Measurements from ENCODE around the gene SNX25. TPM values are rescaled to one million over a fixed set of nuclear protein-coding genes. Genes with fewer than 3 reads are reported as not detected.
A peak's percentile ranks its signal among the peaks of the same experiment; 100 is the strongest.
"Not testable (repeated sequence)": the region's sequence is repeated elsewhere in the genome, so short reads cannot be mapped to it uniquely, and the experiment has no call there.

Gene SNX25
- polyA plus RNA-seq (2014; cell fraction: cytosol; rRNA removed), result 7.5 and 8.8 TPM in 2 replicates
- polyA plus RNA-seq (2014; cell fraction: nucleus; rRNA removed), result 8.7 and 10.4 TPM in 2 replicates

DNA sequence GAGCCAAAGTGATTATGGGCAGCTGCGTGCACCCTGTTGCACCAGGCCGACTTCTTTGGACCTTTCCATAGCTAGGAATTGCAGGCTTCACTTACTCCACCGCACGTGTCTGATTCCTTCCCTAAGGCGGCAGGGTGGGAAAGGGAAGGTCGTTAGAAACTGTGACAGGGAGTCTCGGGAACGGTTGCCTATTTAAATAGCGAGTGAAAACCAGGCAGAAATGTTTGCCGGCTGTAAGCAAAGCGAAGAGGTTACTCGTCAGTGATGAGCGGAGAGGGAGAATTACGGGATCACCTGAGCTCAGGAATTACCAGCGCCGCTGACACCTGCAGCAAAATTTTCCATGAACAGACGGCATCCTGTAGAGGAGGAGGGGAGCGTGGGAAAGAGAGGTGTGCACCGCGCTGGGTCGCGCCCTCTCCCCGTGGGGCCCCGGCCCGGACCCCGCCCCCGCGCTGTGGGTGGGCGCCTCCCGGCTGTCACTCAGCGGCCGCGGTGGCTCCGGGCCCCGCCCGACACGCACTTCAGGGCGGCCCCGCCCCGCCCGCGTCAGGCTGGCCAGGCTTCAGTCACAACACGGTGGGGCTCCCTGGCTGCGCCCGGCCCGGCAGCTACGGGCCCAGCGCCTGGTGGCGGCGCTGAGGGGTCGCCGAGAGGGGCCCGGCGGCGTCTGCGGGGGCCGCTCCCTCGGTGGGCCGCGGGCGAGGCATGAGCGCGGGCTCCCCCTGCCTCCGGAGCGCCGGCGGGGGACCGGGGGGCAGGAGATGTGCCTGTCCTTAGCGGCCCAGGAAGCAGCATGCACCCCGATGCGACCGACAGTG is at the start of gene SNX25:
Gene SNX25, plus strand, starts transcription at position 568 of the 821 bp plus-strand sequence. Its CDS starts 229 bp downstream, at position 797.
- peak; percentile 67 for DNase-seq (ENCODE audit: low spot score)

GRCh38 chr4:185165605-185166063 is 43.8 kb upstream of the SNX25 start:
- DNase-seq (ENCODE audit: low spot score), result no peak

DNA sequence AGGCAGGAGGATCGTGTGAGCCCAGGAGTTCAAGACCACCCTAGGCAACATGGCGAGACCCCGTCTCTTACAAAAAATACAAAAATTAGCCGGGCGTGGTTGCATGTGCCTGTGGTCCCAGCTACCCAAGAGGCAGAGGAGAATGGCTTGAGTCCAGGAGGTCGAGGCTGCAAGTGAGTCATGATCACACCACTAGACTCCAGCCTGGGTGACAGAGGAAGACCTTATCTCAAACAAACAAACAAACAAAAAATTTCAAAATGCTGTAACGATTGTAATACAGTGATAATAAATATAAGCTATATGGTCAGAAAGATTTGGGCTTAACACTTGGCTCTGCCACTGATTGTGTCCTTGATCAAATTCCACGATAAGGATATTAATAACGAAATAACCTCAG is 42.2 kb upstream of the SNX25 start:
- DNase-seq (ENCODE audit: low spot score), result no peak

DNA sequence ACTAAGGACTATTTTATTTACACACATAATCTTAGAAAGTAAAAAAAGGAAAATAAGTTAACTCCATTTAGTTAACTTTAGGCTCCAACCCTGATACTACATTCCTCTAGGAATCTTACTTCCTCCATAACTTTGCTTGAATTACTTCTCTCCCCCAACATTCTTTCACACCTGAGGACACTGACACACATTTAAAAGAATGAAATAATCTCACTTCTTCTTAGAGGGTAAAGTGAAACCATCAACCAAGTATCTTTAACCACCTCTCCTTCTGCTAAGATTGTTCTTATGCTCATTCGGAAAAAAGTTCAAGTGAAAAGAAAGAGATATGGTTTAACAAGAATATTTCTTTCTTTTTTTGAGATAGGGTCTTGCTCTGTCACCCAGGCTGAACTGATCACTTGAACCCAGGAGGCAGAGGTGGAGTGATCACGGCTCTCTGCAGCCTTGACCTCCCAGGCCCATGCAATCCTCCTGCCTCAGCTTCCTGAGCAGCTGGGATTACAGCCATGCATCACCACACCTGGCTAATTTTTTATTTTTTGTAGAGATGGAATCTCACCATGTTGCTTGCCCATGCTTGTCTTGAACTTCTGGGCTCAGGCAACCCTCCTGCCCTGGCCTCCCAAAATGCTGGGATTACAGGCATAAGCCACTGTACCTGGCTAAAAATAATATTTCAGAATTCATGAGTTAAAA is 37.9 kb upstream of the SNX25 start:
- DNase-seq (ENCODE audit: low spot score), result no peak

- no peak for DNase-seq (ENCODE audit: low spot score)
Observed at GRCh38 chr4:185179488-185179887, 29.9 kb upstream of the SNX25 start.

GRCh38 chr4:185182239-185182638 is 27.2 kb upstream of the SNX25 start:
- DNase-seq (ENCODE audit: low spot score), result no peak

DNA sequence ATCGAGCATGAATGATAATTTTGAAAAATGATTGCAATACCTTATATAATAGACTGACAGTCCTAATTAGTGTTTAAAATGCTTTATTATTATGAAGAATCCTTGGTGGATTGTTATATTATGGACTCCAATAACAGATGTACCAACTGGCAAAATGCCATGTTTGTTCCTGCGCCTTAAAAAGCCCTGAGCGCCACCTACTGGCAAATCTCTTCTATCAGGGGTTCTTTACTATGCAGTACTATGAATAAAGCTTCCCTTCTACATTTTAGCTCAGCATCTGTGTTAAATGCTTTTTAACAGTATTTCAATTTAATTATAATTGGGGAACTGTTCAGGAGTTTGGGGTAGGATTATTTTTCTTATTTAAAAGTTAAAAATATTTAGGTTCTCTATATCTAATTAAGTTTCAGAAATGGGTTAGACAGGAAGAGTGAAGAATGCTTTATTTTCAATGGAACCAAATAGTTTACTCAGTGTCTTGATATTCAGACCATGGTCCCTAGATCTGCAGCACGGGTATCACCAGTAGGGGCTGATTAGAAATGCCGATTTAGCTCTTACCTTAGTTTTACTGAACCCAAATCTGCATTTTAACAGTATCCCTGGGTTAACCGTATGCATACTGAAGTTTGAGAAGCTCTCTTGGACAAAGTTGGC is 25.6 kb upstream of the SNX25 start:
- peak; percentile 67 for DNase-seq (ENCODE audit: low spot score)

- DNase-seq (ENCODE audit: low spot score), result no peak
Observed at GRCh38 chr4:185186769-185187168, 22.6 kb upstream of the SNX25 start.

GRCh38 chr4:185189606-185190305 is 19.6 kb upstream of the SNX25 start:
- DNase-seq (ENCODE audit: low spot score), result no peak

DNA sequence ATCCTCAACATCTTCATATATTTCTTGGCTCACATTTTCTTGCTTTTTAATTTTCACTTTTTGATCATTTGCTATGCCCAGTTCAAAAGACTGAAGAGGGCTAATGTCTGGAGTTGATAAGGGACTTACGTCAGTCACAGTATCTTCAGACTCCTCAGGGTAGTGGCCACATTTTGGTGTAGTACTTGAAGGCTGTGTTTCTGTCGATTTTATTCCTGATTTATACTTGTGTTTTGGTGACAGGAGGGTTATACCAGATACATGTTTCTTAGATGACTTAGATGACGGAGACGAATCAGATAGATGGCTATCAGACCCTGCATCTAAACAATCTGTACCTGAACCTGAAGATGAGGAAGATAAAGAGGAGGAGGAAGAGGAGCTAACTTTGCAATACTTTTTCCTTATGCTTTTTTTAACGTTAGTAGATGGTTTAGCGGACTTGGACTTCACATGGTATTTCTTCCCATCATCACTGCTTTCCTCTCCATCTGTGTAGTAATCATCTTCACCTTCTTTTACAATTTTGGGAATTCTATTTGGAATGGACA is 19.0 kb upstream of the SNX25 start:
- no peak for DNase-seq (ENCODE audit: low spot score)

GRCh38 chr4:185192059-185192458 is 17.3 kb upstream of the SNX25 start:
- DNase-seq (ENCODE audit: low spot score), result no peak

DNA sequence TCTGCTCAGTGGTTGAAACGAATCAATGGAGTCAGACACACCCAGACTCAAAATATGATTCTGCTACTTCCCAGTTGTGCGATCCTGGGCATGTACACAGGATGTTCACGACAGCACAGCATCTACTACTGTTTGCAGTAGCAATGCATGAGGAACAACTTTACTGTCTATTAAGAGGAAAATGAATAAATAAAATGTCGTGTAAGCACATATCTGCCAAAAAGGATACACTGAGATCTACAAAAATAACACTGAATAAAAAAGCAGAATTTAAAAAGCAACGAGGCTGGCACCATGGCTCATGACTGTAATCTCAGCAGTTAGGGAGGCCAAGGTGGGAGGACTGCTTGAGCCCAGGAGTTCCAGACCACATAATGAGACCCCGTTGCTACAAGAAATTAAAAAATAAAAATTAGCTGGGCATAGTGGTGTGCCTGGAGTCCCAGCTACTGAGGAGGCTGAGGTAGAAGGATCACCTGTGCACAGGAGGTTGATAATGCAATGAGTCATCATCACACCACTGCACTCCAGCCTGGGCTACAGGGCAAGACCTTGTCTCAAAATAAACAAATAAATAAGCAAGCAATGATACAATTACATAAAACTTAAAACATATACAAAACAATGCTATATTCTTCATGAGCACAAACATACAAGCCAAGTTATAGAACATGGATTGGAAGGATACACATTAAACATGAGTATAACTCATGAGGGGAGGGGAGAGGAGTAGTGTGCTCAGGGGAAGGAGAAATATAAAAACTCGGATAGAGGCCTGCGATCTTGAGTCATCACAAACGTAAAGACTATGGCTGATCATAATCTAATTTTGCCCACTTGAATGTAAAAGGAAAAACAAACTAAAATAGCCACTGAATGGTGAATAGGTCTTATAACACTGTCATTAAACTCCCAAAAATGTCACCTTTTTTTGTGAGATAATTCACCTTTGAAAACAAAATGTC is 14.2 kb upstream of the SNX25 start:
- no peak for DNase-seq (ENCODE audit: low spot score)

DNA sequence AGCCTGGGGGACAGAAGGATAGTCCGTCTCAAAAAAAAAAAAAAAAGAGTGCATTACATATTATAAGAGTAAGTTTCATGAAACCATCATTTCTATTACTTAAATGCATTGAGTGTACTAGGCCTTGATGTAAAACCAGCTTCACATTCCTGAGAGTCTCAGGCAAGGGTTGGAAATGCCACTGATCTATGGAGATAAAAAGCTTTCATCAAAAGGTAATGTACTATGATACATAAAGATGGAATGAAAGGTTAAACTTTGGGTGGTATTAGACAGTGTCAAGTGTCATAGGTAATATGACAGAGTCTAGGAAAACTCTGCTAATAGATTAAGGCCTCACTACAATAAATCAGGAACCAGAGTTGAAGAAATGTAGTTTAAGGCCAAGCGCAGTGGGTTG is 13.0 kb upstream of the SNX25 start:
- DNase-seq (ENCODE audit: low spot score), result no peak

- not testable (repeated sequence) for DNase-seq (ENCODE audit: low spot score)
Observed at GRCh38 chr4:185198189-185198588, 11.2 kb upstream of the SNX25 start.

GRCh38 chr4:185201977-185202962 is 7.1 kb upstream of the SNX25 start:
- DNase-seq (ENCODE audit: low spot score), result peak; percentile 10

GRCh38 chr4:185202984-185203485 is 6.4 kb upstream of the SNX25 start:
- peak; percentile 11 for DNase-seq (ENCODE audit: low spot score)

DNA sequence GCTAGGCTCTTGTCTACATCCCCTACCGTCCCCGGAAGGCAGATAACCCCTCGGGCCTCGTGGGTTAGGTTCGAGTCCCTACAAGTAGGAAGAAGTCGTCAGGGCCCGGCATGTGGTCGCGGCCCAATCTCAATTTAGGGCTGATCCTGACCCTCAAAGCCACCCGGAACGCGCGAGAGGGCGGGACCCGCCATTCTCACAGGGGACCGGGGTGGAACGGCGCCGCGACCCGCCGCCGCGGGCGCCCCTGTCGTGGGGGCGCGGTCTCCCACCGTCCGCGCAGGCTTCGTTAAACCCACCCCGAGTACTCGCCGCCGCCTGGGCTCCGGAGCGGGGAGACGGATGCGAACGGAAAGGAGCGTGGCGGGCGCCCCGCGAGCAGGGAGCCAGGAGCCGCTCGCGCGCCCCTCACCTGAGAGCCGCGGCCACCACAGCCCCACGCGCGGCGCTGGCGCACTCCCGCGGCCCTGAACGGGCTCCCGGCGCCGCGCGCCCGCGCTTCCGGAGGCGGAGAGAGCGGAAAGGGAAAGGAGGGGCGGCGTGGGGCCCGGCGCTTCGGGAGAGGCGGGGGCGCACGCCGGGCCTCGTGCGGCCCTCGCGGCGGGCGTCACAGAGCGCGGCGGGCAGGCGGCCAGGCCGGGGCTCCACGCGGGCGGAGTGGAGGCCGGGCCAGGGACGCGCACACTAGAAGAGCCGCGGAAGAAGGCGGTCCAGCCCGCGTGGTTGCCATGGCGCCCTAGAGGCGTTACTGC is 5.7 kb upstream of the SNX25 start, which contains the start of gene CFAP97:
Gene CFAP97, minus strand, starts transcription at position 515 of the 752 bp plus-strand sequence. CDS start 12,804 bp downstream, outside the sequence.
- peak; percentile 65 for DNase-seq (ENCODE audit: low spot score)
